ENCODE results near the gene HSPA1B.
"Not testable (repeated sequence)": the region's sequence is repeated elsewhere in the genome, so short reads cannot be mapped to it uniquely, and the experiment has no call there.

HSPA1B gene

DNA sequence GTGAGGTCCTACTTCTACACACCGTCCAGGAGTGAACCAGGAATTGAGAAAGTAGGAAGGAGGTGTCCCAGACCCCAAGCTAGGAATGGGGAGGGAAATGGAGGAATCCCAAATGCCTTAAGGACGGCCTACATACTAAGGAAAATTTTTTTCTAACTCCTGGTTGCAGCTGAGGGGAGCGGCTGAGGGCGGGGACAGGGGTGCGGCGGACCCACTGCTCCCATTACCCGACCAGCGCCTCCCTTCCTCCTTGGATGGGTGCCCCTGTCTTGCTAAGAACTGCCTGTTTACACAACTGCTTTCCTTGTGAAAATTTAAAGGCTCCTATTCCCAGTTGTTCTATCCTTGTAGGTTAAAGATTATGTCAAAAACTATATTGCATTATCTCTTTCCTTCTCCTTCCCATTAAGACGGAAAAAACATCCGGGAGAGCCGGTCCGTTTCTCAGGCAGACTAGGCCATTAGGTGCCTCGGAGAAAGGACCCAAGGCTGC is 699 bp upstream of the HSPA1B start:
- DNase-seq (ENCODE audit: low read depth in 2 of 2), result no peak

GRCh38 chr6:31829633-31830283 is 2.2 kb downstream of the HSPA1B start:
- DNase-seq (ENCODE audit: low read depth in 2 of 2), result no peak

DNA sequence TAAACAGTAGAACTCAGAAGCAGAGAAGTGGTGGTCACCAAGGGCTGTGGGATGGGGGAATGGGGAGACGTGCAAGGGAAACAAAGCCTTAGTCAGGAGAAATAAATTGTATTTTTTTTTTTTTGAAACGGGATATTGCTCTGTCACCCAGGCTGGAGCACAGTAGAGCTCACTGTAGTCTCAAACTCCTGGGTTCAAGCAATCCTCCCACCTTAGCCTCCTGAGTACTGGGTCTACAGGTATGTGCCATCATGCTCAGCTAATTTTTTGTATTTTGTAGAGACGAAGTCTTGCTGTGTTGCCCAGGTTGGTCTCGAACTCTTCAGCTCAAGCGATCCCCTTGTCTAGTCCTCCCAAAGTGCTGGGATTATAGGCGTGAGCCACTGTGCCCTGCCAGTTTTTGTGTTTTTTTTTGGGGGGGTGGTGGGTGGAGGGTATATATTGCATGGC is 3.4 kb downstream of the HSPA1B start:
- no peak for DNase-seq (ENCODE audit: low read depth in 2 of 2)

GRCh38 chr6:31831350-31832215 is 4.0 kb downstream of the HSPA1B start:
- no peak for DNase-seq (ENCODE audit: low read depth in 2 of 2)

- peak; percentile 66 to 72 for DNase-seq (ENCODE audit: low read depth in 2 of 2)
Observed at GRCh38 chr6:31834367-31835250, 7.1 kb downstream of the HSPA1B start.

- no peak for DNase-seq (ENCODE audit: low read depth in 2 of 2)
Observed at GRCh38 chr6:31836047-31836473, 8.5 kb downstream of the HSPA1B start.

GRCh38 chr6:31836474-31837368 is 9.2 kb downstream of the HSPA1B start:
- DNase-seq (ENCODE audit: low read depth in 2 of 2), result no peak

DNA sequence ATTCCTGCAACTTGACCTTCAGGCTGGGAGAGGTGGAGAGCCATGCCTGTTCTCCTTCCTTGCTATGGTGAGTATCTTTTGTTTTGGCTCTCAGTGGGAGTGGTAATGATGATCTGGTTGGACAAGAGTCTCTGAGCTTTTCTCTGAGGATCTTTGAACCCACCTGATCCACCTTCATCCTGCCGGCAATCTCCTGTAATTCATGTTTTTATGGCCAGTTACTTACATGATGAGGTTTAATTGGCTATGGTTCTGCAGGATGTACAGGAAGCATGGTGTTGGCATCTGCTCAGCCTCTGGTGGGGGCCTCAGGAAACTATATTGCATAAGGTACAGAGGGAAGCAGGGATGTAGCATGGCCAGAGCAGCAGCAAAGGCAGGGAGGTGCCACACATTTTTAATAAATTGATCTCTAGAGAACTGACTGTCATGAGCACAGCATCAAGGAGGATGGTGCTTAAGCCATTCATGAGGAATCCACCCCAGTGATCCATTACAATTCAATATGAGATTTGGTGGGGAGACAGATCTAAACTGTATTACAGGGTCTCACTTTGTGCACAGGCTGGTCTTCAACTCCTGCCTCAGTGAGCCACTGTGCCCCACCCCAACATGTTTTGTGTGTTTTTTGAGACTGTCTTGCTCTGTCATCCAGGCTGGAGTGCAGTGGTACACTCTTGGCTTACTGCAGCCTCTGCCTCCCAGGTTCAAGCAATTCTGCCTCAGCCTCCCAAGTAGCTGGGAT is 10.0 kb downstream of the HSPA1B start:
- DNase-seq (ENCODE audit: low read depth in 2 of 2), result no peak

- not testable (repeated sequence) for DNase-seq (ENCODE audit: low read depth in 2 of 2)
Observed at GRCh38 chr6:31838114-31838553, 10.6 kb downstream of the HSPA1B start.

- DNase-seq (ENCODE audit: low read depth in 2 of 2), result no peak
Observed at GRCh38 chr6:31838968-31839367, 11.4 kb downstream of the HSPA1B start.

GRCh38 chr6:31839779-31840126 is 12.2 kb downstream of the HSPA1B start:
- not testable (repeated sequence) for DNase-seq (ENCODE audit: low read depth in 2 of 2)

DNA sequence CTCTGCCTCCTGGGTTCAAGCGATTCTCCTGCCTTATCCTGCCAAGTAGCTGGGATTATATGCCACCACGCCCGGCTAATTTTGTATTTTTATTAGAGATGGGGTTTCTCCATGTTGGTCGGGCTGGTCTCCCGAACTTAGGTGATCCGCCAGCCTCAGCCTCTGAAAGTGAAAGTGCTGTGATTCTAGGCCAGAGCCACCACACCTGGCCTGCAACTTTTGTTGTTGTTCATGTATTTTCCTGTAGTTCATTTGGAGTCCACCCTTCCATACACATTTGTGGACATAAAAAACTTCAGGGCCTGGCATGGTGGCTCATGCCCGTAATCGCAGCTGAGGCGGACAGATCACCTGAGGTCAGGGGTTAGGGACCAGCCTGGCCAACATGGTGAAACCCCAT is 14.5 kb downstream of the HSPA1B start:
- DNase-seq (ENCODE audit: low read depth in 2 of 2), result no peak

GRCh38 chr6:31844507-31844906 is 17.0 kb downstream of the HSPA1B start:
- no peak for DNase-seq (ENCODE audit: low read depth in 2 of 2)

GRCh38 chr6:31847276-31847978 is 19.9 kb downstream of the HSPA1B start:
- DNase-seq (ENCODE audit: low read depth in 2 of 2), result no peak

DNA sequence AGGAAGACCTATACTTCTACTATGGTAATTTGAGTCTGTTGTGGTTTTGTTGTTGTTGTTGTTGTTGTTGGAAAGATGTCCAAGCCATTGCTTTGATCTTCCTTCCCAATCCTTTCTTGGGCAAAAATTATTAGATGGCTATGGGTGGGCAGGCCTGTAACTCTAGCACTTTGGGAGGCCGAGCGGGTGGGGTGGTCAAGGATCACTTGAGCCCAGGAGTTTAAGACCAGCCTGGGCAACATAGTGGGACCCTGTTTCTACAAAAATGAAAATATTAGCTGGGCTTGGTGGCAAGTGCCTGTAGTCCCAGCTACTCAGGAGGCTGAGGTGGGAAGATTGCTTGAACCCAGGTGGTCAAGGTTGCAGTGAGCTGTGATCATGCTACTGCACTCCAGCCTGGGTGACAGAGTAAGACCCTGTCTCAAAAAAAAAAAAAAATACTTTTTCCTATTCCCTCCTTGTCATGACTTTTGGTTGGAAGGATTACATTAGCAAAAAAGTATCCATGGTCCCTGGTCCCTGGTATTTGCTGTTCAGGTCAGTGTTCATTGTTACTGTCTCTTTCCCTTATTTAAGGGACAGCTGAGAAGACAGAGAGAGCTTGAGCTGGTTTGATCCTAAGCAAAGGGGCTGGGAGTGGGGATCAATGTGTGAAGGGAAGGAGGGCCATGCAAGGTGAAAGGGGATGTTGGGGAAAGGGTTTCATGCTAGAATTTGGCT is 23.4 kb downstream of the HSPA1B start:
- DNase-seq (ENCODE audit: low read depth in 2 of 2), result no peak

DNA sequence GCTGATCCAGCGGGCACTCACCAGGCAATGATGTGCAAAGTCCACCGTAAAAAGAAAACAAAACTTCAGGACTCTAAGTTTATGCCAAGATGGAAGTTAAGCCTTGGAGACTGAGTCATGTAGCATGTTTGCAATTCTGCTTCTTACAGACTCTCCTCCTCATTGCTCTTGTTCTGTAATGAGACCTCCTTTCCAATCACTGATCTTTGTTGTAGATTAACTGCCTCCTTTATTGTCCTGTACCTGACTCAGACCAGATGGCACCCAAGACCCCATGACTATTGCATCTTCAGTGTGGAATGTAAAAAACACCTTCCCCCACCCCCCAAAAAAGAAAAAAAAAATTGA is 23.9 kb downstream of the HSPA1B start:
- no peak for DNase-seq (ENCODE audit: low read depth in 2 of 2)

GRCh38 chr6:31851980-31852718 is 24.6 kb downstream of the HSPA1B start:
- not testable (repeated sequence) for DNase-seq (ENCODE audit: low read depth in 2 of 2)

GRCh38 chr6:31857774-31858173 is 30.2 kb downstream of the HSPA1B start:
- DNase-seq (ENCODE audit: low read depth in 2 of 2), result not testable (repeated sequence)

Data from activated CD4-positive, alpha-beta T cell treated with anti-CD3 and anti-CD28 coated beads for 24 hours (primary cell).